H1 (cell line): ENCODE measurements around the gene EYA2. TPM values are rescaled to one million over a fixed set of nuclear protein-coding genes. Genes with fewer than 3 reads are reported as not detected.
A peak's percentile ranks its signal among the peaks of the same experiment; 100 is the strongest.

Experiments used
- CTCF ChIA-PET: fragments of 300-600 bp; sonication (Branson Sonifier 250); formaldehyde crosslinking; loops from one replicate; lab custom pipeline; 2021; ENCODE audit not compliant: partially characterized antibody; lab: Charles Lee
- POLR2A ChIA-PET: fragments of 300-600 bp; sonication (Branson Sonifier 250); formaldehyde crosslinking; loops from one replicate; lab custom pipeline; 2021; ENCODE audit warnings: inconsistent platforms; ENCODE audit not compliant: partially characterized antibody; lab: Charles Lee
- DNase-seq, 2 experiments: peaks; one replicate each; pipeline versions ENCODE4 v3.0.0 to v3.0.0-alpha.2; 2010 to 2022; ENCODE audit warnings: low spot score in 2 of 2, low read depth in 1 of 2, mixed read lengths in 1 of 2
- FAIRE-seq: peaks from 2 replicates; lab custom pipeline; 2011; peaks lifted over from hg19 to GRCh38; lab: Jason Lieb, UNC
- H2AFZ ChIP-seq: 2 replicates; pipeline ENCODE4 v1.8.1; 2012; ENCODE audit warnings: low read length, inconsistent platforms
- H2AK5ac ChIP-seq: 2 replicates; pipeline ENCODE4 v1.6.1; 2013; ENCODE audit warnings: low read depth, low read length
- H2BK120ac ChIP-seq: replicated peaks from 2 replicates; pipeline ENCODE3; 2013; ENCODE audit warnings: low read depth, low read length, inconsistent platforms
- H2BK12ac ChIP-seq: 2 replicates; pipeline ENCODE4 v1.6.1; 2013; ENCODE audit warnings: low read depth, low read length
- H2BK15ac ChIP-seq: 2 replicates; pipeline ENCODE4 v1.6.1; 2013; ENCODE audit warnings: low read length
- H2BK20ac ChIP-seq: 2 replicates; pipeline ENCODE4 v1.6.1; 2013; ENCODE audit warnings: low read length
- H2BK5ac ChIP-seq: 2 replicates; pipeline ENCODE4 v1.6.1; 2013; ENCODE audit warnings: low read depth, low read length
- H3K14ac ChIP-seq: 2 replicates; pipeline ENCODE4 v1.6.1; 2013; ENCODE audit warnings: inconsistent platforms; ENCODE audit not compliant: insufficient read length
- H3K18ac ChIP-seq: 2 replicates; pipeline ENCODE4 v1.6.1; 2013; ENCODE audit warnings: low read length; ENCODE audit errors: extremely low read depth
- H3K23ac ChIP-seq: 2 replicates; pipeline ENCODE4 v1.6.1; 2013; ENCODE audit warnings: inconsistent platforms; ENCODE audit not compliant: insufficient read length
- H3K23me2 ChIP-seq: 2 replicates; pipeline ENCODE4 v1.6.1; 2013; ENCODE audit warnings: low read depth, low read length
- H3K27ac ChIP-seq: 2 replicates; pipeline ENCODE4 v1.6.1; 2011; ENCODE audit warnings: low read depth, low read length, inconsistent platforms
- H3K27me3 ChIP-seq, 4 experiments: replicated peaks in 1 of 4; 1 replicate in 1 of 4; 2 replicates in 3 of 4; pipeline versions ENCODE4 v1.6.1 to v1.8.1; 2011 to 2013; ENCODE audit warnings: low read length in 3 of 4, mild to moderate bottlenecking in 3 of 4, inconsistent platforms in 2 of 4, mixed read lengths in 2 of 4, moderate library complexity in 1 of 4; ENCODE audit not compliant: control insufficient read depth in 3 of 4, insufficient read depth in 3 of 4; ENCODE audit errors: extremely low read depth in 1 of 4
- H3K36me3 ChIP-seq, 4 experiments: 2 replicates each; pipeline versions ENCODE4 v1.6.1 to v1.8.1; 2011 to 2013; ENCODE audit warnings: mild to moderate bottlenecking in 4 of 4, low read length in 3 of 4, moderate library complexity in 2 of 4, control low read depth in 1 of 4, inconsistent platforms in 1 of 4; ENCODE audit not compliant: insufficient read depth in 4 of 4, control insufficient read depth in 2 of 4
- H3K4ac ChIP-seq: replicated peaks from 2 replicates; pipeline ENCODE3; 2013; ENCODE audit warnings: low read length, low read depth, mixed read lengths, inconsistent platforms; ENCODE audit not compliant: insufficient read length
- H3K4me1 ChIP-seq, 4 experiments: replicated peaks in 1 of 4; 1 replicate in 1 of 4; 2 replicates in 3 of 4; pipeline versions ENCODE4 v1.6.1 to v1.8.1; 2011 to 2013; ENCODE audit warnings: low read length in 3 of 4, inconsistent platforms in 2 of 4, mixed read lengths in 1 of 4; ENCODE audit not compliant: insufficient read depth in 4 of 4, control insufficient read depth in 3 of 4
- H3K4me2 ChIP-seq, 2 experiments: 2 replicates each; pipeline versions ENCODE4 v1.6.1 to v1.8.1; 2011 to 2013; ENCODE audit warnings: low read depth in 2 of 2, low read length in 2 of 2, control low read depth in 1 of 2, inconsistent platforms in 1 of 2, mild to moderate bottlenecking in 1 of 2; ENCODE audit not compliant: insufficient read depth in 1 of 2
- H3K4me3 ChIP-seq, 4 experiments: fragments of 200-600, 300-600 bp in 1 of 4; sonication (generic), shearing (Covaris generic), sonication (Bioruptor Twin) in 1 of 4; 2 replicates each; pipeline versions ENCODE4 v1.5.1 to v1.8.1; 2011 to 2016; ENCODE audit warnings: low read length in 4 of 4, low read depth in 3 of 4, control low read depth in 2 of 4, inconsistent platforms in 2 of 4, mild to moderate bottlenecking in 2 of 4, mixed read lengths in 1 of 4, moderate library complexity in 1 of 4; ENCODE audit not compliant: insufficient read depth in 2 of 4; ENCODE audit errors: extremely low read depth in 1 of 4
- H3K56ac ChIP-seq: replicated peaks from 2 replicates; pipeline ENCODE3; 2013; ENCODE audit warnings: low read depth, mild to moderate bottlenecking, mixed read lengths, low read length, inconsistent platforms; ENCODE audit not compliant: insufficient read length
- H3K79me1 ChIP-seq: 2 replicates; pipeline ENCODE4 v1.6.1; 2013; ENCODE audit warnings: low read depth, low read length, control low read depth
- H3K79me2 ChIP-seq, 2 experiments: 2 replicates each; pipeline versions ENCODE4 v1.6.1 to v1.8.1; 2012 to 2013; ENCODE audit warnings: low read length in 2 of 2, mild to moderate bottlenecking in 2 of 2, inconsistent platforms in 1 of 2; ENCODE audit not compliant: insufficient read depth in 2 of 2, control insufficient read depth in 1 of 2
- H3K9ac ChIP-seq, 4 experiments: replicated peaks in 1 of 4; 1 replicate in 1 of 4; 2 replicates in 3 of 4; pipeline versions ENCODE4 v1.6.1 to v1.8.1; 2011 to 2013; ENCODE audit warnings: low read depth in 3 of 4, low read length in 3 of 4, control low read depth in 2 of 4, mild to moderate bottlenecking in 2 of 4, moderate library complexity in 2 of 4, inconsistent platforms in 1 of 4; ENCODE audit errors: extremely low read depth in 1 of 4
- H3K9me3 ChIP-seq, 2 experiments: 2 replicates each; pipeline versions ENCODE4 v1.6.1 to v1.8.1; 2012 to 2013; ENCODE audit warnings: mild to moderate bottlenecking in 2 of 2, moderate library complexity in 2 of 2, control low read depth in 1 of 2, inconsistent platforms in 1 of 2, low read depth in 1 of 2, low read length in 1 of 2, mixed read lengths in 1 of 2; ENCODE audit not compliant: insufficient read depth in 2 of 2
- H4K20me1 ChIP-seq, 2 experiments: replicated peaks in 1 of 2; 2 replicates each; pipeline versions ENCODE3 to v1.8.1; 2011 to 2013; ENCODE audit warnings: inconsistent platforms in 2 of 2, low read length in 2 of 2, mild to moderate bottlenecking in 1 of 2; ENCODE audit not compliant: insufficient read depth in 2 of 2, control insufficient read depth in 1 of 2
- H4K5ac ChIP-seq: 2 replicates; pipeline ENCODE4 v1.6.1; 2013; ENCODE audit warnings: low read length, low read depth, mixed read lengths, inconsistent platforms; ENCODE audit not compliant: insufficient read length
- H4K8ac ChIP-seq: 2 replicates; pipeline ENCODE4 v1.8.0; 2013; ENCODE audit warnings: mild to moderate bottlenecking, moderate library complexity, low read length, inconsistent platforms; ENCODE audit not compliant: insufficient read depth; ENCODE audit errors: extremely low read depth
- H4K91ac ChIP-seq: replicated peaks from 2 replicates; pipeline ENCODE3; 2013; ENCODE audit warnings: low read length, mixed read lengths, inconsistent platforms; ENCODE audit not compliant: insufficient read length
- BACH1 ChIP-seq: IDR thresholded peaks from 2 replicates; pipeline ENCODE4 v1.6.1; 2012; ENCODE audit warnings: low read length, improper control_type of control experiment
- CBX5 ChIP-seq: fragments of 300-800, 300-1000 bp; sonication (generic); IDR thresholded peaks from 2 replicates; pipeline ENCODE4 v1.7.1; 2016; ENCODE audit warnings: antibody characterized with exemption, low read length, low read depth
- EZH2 ChIP-seq: fragments of 200-600 bp; sonication (generic); IDR thresholded peaks from 2 replicates; pipeline ENCODE4 v1.7.1; 2012; ENCODE audit warnings: low read depth, mild to moderate bottlenecking, moderate library complexity, low read length, inconsistent platforms; ENCODE audit not compliant: severe bottlenecking
- HDAC2 ChIP-seq, 2 experiments: fragments of 300-600 bp in 1 of 2; sonication (generic) in 1 of 2; IDR thresholded peaks; 2 replicates each; pipeline ENCODE4 v1.6.1; 2011 to 2012; ENCODE audit warnings: low read depth in 2 of 2, low read length in 2 of 2, mild to moderate bottlenecking in 2 of 2, moderate library complexity in 2 of 2, borderline replicate concordance in 1 of 2, inconsistent platforms in 1 of 2
- HDAC6 ChIP-seq: IDR thresholded peaks from one replicate; pipeline ENCODE4 v1.7.1; 2012; ENCODE audit warnings: low read depth, mild to moderate bottlenecking, inconsistent platforms, low read length, moderate library complexity
- KDM4A ChIP-seq: IDR thresholded peaks from one replicate; pipeline ENCODE4 v1.7.1; 2012; ENCODE audit warnings: low read depth, mild to moderate bottlenecking, moderate library complexity, low read length, inconsistent platforms; ENCODE audit not compliant: severe bottlenecking
- POU5F1 ChIP-seq: IDR thresholded peaks from 2 replicates; pipeline ENCODE4 v1.6.1; 2011; ENCODE audit warnings: low read depth, mild to moderate bottlenecking, low read length, moderate library complexity
- SAP30 ChIP-seq: fragments of 300-600 bp; sonication (generic); IDR thresholded peaks from 2 replicates; pipeline ENCODE4 v1.7.1; 2012; ENCODE audit warnings: low read length, moderate library complexity, mild to moderate bottlenecking, inconsistent platforms; ENCODE audit not compliant: insufficient read depth, insufficient replicate concordance
- SIX5 ChIP-seq: IDR thresholded peaks from 2 replicates; pipeline ENCODE4 v1.6.1; 2011; ENCODE audit warnings: mild to moderate bottlenecking, low read depth, low read length
- TCF12 ChIP-seq: IDR thresholded peaks from 2 replicates; pipeline ENCODE4 v1.6.1; 2011; ENCODE audit warnings: low read depth, mild to moderate bottlenecking, low read length
- YY1 ChIP-seq: IDR thresholded peaks from 2 replicates; pipeline ENCODE4 v1.6.1; 2011; ENCODE audit warnings: low read depth, mild to moderate bottlenecking, low read length
- ZNF274 ChIP-seq: IDR thresholded peaks from 2 replicates; pipeline ENCODE4 v1.7.0; 2012; ENCODE audit warnings: low read length, borderline replicate concordance; ENCODE audit errors: extremely low read depth
- WGBS, 2 experiments: shearing (Covaris generic) in 1 of 2; methylation state at CpG; one replicate each; pipeline versions ENCODE4 v1.1.6 to v1.1.7; 2013 to 2015; ENCODE audit warnings: low lambda C conversion rate in 2 of 2, mixed read lengths in 2 of 2, inconsistent platforms in 1 of 2, low coverage in 1 of 2, missing lambda C conversion rate in 1 of 2; ENCODE audit not compliant: insufficient replicate concordance in 2 of 2, insufficient coverage in 1 of 2, insufficient read length in 1 of 2; ENCODE audit errors: extremely low coverage in 1 of 2, missing lambda C conversion rate in 1 of 2; 5-methylcytosine and 5-hydroxymethylcytosine counted together
- polyA plus RNA-seq, 7 experiments: library from polyadenylated mRNA; depleted of rRNA in 3 of 7; stranded (reverse) in 5 of 7; unstranded in 2 of 7; fragments of >200 nt in 5 of 7; fragments of 200-250 nt in 2 of 7; gene quantifications; 1 replicate in 5 of 7; 2 replicates in 1 of 7; 4 replicates in 1 of 7; pipeline versions ENCODE4 v1.2.1 to v1.2.3, GENCODE V29; 2011 to 2013; ENCODE audit warnings: missing spikeins in 2 of 7, mixed read lengths in 2 of 7
- total RNA-seq: library from RNA; stranded (reverse); fragmentation: NEBNext Ultra II Directional; extraction: Animal tissue kit (Norgen Biotek cat#: 25700); gene quantifications from 2 replicates; pipeline ENCODE4 v1.2.1, GENCODE V29; 2021

The EYA2 gene
- total and polyA plus RNA-seq, 2 of the 8 experiments (the other 6 are each of a cell fraction or from before 2014, with no cell fraction given): 1.6 to 1.7 TPM

GRCh38 chr20:47040506-47041125 is 146.0 kb downstream of the EYA2 start:
- peaks cover 2 to 4% of the 10 kb centered on the region in 2 experiments; a peak in 2 of 4 replicates for H3K9me3 ChIP-seq
- no peak overlapping the region for H3K4ac ChIP-seq
- no peak overlapping the region for H3K4me2 ChIP-seq
- no peaks in the 10 kb centered on the region for H3K23me2 ChIP-seq
- no peak overlapping the region for H3K9ac ChIP-seq
- no peak overlapping the region for H2BK20ac ChIP-seq
- no peak overlapping the region for H3K14ac ChIP-seq
- no peak overlapping the region for H3K23ac ChIP-seq
- no peaks in the 10 kb centered on the region for H3K36me3 ChIP-seq
- H3K4me1 ChIP-seq: no peaks in the 10 kb centered on the region
- H4K8ac ChIP-seq: no peak overlapping the region
- POLR2A ChIA-PET: no interaction called here
- WGBS, 2 experiments: 82% methylated on average over 5 of the region's 5 CpGs; no CpG with 5 or more reads in 1 of the 2 experiments
- peak overlapping the region; percentile 78; the same call in 1 of the 2 replicates for H2BK15ac ChIP-seq
- H4K20me1 ChIP-seq: no peaks in the 10 kb centered on the region
- no peak overlapping the region for H3K27ac ChIP-seq
- H4K91ac ChIP-seq: no peak overlapping the region
- no peak overlapping the region for H4K5ac ChIP-seq
- no peak overlapping the region for H2BK12ac ChIP-seq
- DNase-seq (no peak), FAIRE-seq (no peak)
- no peaks in the 10 kb centered on the region for H3K79me1 ChIP-seq
- no peak overlapping the region for H2BK120ac ChIP-seq
- H3K18ac ChIP-seq: no peak overlapping the region
- no peak overlapping the region for H2AK5ac ChIP-seq
- H2BK5ac ChIP-seq: no peak overlapping the region
- no peak overlapping the region for H3K4me3 ChIP-seq
- CTCF ChIA-PET: interaction anchor here (0.6 kb wide), 1 partner anchor 13 kb away, joined by 6 read pairs; no protein-coding TSS in a partner anchor
- no peak overlapping the region for H2AFZ ChIP-seq
- H3K56ac ChIP-seq: no peak overlapping the region
- no peaks in the 10 kb centered on the region for H3K27me3 ChIP-seq
- no peaks in the 10 kb centered on the region for H3K79me2 ChIP-seq
- TF ChIP-seq YY1 (no peak), HDAC2 (IDR thresholded peaks at IDR 0.05; ENCODE audit: borderline replicate concordance in 1 of 2, low read depth in 2 of 2, low read length in 2 of 2) (no peak), EZH2 (no peak), CBX5 (no peak), SIX5 (no peak), ZNF274 (no peak), SAP30 (no peak), TCF12 (no peak), KDM4A (no peak), HDAC6 (no peak), POU5F1 (no peak), BACH1 (no peak)
